Calu3 (cell line): ENCODE measurements around the gene EVC2. TPM values are rescaled to one million over a fixed set of nuclear protein-coding genes. Genes with fewer than 3 reads are reported as not detected.

ENCODE experiments used
- BruUV-seq: library from RNA; stranded (reverse); fragments of 400-500 nt; replicated peaks from 2 replicates; lab custom pipeline; 2021; lab: Mats Ljungman, UMichigan
- CTCF ChIA-PET: fragments of 300-600 bp; sonication (Branson Sonifier 250); formaldehyde crosslinking; loops from one replicate; lab custom pipeline; 2022; ENCODE audit warnings: antibody characterized with exemption; lab: Charles Lee
- DNase-seq: peaks from one replicate; pipeline ENCODE4 v3.0.0; 2022
- H3K27ac Mint-ChIP-seq: one replicate; pipeline ENCODE4 v1.8.0; 2022; ENCODE audit warnings: mixed read lengths; ENCODE audit not compliant: unreplicated experiment
- H3K27me3 Mint-ChIP-seq: one replicate; pipeline ENCODE4 v1.8.0; 2022; ENCODE audit warnings: mixed read lengths; ENCODE audit not compliant: unreplicated experiment
- H3K36me3 Mint-ChIP-seq: one replicate; pipeline ENCODE4 v1.8.0; 2022; ENCODE audit warnings: mild to moderate bottlenecking, moderate library complexity, mixed read lengths; ENCODE audit not compliant: insufficient read depth, unreplicated experiment
- H3K4me1 Mint-ChIP-seq: one replicate; pipeline ENCODE4 v1.8.0; 2022; ENCODE audit warnings: mild to moderate bottlenecking, low read depth, mixed read lengths; ENCODE audit not compliant: unreplicated experiment
- H3K4me3 Mint-ChIP-seq: one replicate; pipeline ENCODE4 v1.8.0; 2022; ENCODE audit warnings: mild to moderate bottlenecking, low read depth, moderate library complexity, mixed read lengths; ENCODE audit not compliant: unreplicated experiment
- H3K9me3 Mint-ChIP-seq: one replicate; pipeline ENCODE4 v1.8.0; 2022; ENCODE audit warnings: low read depth, mixed read lengths; ENCODE audit not compliant: unreplicated experiment
- intact Hi-C: fragments of 100-400 bp; cut with micrococcal nuclease; formaldehyde crosslinking; loops from one replicate; pipeline ENCODE4 v1.10.0; 2022; ENCODE audit not compliant: unreplicated experiment
- total RNA-seq: library from RNA; stranded (reverse); gene quantifications from 2 replicates; pipeline ENCODE4 v1.2.3, GENCODE V29; 2022
- TF ChIP-seq, protein P1 (sequence below): fragments of 200-600 bp; IDR thresholded peaks from one replicate; pipeline ENCODE4 v1.8.0; 2022; ENCODE audit warnings: antibody characterized with exemption; ENCODE audit not compliant: unreplicated experiment

EVC2 gene
- total RNA-seq, 1 experiment from 2014 or later: not detected

DNA sequence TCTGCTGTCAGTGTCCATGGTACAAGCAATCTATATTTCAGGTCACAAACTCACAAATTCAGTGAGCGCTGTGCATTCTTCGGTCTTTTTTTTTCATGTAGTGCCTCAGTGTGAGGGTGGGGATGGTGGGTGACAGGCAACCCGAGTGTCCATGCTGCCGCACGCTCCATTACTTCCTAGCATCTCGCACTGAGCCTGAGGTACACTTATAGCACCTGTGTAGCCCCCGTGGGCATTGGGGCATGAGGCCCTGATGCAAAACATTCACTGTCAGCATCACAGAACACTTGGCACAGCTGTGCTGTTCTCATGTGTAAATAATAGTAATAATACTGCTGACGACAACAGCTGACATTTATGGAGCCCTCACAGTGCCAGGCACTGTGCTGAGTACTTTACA lies 31.6 kb downstream of the EVC2 start:
- no peak overlapping the region for H3K27ac Mint-ChIP-seq
- TF ChIP-seq, protein P1, sequence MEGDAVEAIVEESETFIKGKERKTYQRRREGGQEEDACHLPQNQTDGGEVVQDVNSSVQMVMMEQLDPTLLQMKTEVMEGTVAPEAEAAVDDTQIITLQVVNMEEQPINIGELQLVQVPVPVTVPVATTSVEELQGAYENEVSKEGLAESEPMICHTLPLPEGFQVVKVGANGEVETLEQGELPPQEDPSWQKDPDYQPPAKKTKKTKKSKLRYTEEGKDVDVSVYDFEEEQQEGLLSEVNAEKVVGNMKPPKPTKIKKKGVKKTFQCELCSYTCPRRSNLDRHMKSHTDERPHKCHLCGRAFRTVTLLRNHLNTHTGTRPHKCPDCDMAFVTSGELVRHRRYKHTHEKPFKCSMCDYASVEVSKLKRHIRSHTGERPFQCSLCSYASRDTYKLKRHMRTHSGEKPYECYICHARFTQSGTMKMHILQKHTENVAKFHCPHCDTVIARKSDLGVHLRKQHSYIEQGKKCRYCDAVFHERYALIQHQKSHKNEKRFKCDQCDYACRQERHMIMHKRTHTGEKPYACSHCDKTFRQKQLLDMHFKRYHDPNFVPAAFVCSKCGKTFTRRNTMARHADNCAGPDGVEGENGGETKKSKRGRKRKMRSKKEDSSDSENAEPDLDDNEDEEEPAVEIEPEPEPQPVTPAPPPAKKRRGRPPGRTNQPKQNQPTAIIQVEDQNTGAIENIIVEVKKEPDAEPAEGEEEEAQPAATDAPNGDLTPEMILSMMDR: no peak
- CTCF ChIA-PET: no interaction called here
- DNase-seq: no peak
- no peaks in the 10 kb centered on the region for H3K27me3 Mint-ChIP-seq
- BruUV-seq: no TSS peak
- H3K4me3 Mint-ChIP-seq: no peak overlapping the region
- no peaks in the 10 kb centered on the region for H3K36me3 Mint-ChIP-seq
- intact Hi-C loops: no loop called here
- peaks cover 7% of the 10 kb centered on the region for H3K9me3 Mint-ChIP-seq
- H3K4me1 Mint-ChIP-seq: no peaks in the 10 kb centered on the region

GRCh38 chr4:5666741-5667140 lies 41.6 kb downstream of the EVC2 start:
- Mint-ChIP-seq H3K4me3 (no peak overlapping the region), H3K4me1 (no peaks in the 10 kb centered on the region), H3K27ac (no peak overlapping the region), H3K36me3 (no peaks in the 10 kb centered on the region), H3K9me3 (peaks cover 4% of the 10 kb centered on the region), H3K27me3 (no peaks in the 10 kb centered on the region)
- BruUV-seq: no TSS peak
- CTCF ChIA-PET: no interaction called here
- TF ChIP-seq, protein P1: no peak
- intact Hi-C loops: no loop called here
- DNase-seq: no peak

DNA sequence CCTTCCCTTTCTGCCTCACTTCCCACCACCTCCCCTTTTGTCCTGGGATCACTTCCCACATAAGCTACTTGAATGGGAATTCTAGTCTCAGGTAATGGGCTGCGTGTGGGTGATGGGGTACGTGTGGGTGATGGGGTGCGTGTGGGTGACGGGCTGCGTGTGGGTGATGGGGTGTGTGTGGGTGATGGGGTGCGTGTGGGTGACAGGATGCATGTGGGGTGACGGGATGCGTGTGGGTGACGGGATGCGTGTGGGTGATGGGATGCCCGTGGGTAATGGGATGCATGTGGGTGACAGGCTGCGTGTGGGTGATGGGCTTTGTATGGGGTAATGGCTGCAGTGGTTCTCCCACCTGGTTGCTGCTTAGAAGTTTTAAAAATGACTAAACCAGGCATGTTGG lies 43.6 kb downstream of the EVC2 start:
- TF ChIP-seq, protein P1: no peak
- no TSS peak for BruUV-seq

DNA sequence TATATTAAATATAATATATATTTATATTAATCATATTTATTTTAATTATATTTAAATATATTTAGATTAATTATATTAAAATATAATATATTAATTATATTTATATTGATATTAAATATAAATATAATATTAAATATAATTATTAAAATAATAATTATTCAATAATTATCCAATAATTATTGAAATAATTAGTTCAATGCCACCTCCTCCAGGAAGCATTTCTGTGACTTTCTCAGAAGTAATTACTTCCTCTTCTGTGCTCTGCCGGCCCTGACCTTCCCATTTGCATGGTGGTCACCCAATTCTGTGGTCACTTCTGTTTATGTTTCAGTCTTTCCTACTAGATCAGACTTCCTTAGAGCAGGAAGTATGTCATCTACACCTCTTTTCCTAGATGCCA lies 45.8 kb downstream of the EVC2 start:
- H3K27ac Mint-ChIP-seq: no peak overlapping the region
- H3K4me1 Mint-ChIP-seq: no peaks in the 10 kb centered on the region
- DNase-seq: no peak
- peaks cover 4% of the 10 kb centered on the region for H3K9me3 Mint-ChIP-seq
- H3K36me3 Mint-ChIP-seq: no peaks in the 10 kb centered on the region
- CTCF ChIA-PET: no interaction called here
- intact Hi-C loops: no loop called here
- TF ChIP-seq, protein P1: no peak
- H3K4me3 Mint-ChIP-seq: no peak overlapping the region
- BruUV-seq: no TSS peak
- no peaks in the 10 kb centered on the region for H3K27me3 Mint-ChIP-seq

More for the DNA sequence above, 43.6 kb downstream of the EVC2 start:
- no peak overlapping the region for H3K4me3 Mint-ChIP-seq
- no peak for DNase-seq
- CTCF ChIA-PET: no interaction called here
- H3K4me1 Mint-ChIP-seq: no peaks in the 10 kb centered on the region
- H3K36me3 Mint-ChIP-seq: no peaks in the 10 kb centered on the region
- intact Hi-C loops: no loop called here
- no peak overlapping the region for H3K27ac Mint-ChIP-seq
- peaks cover 4% of the 10 kb centered on the region for H3K9me3 Mint-ChIP-seq
- no peaks in the 10 kb centered on the region for H3K27me3 Mint-ChIP-seq
